Activated T-helper 1 cell treated with anti-CD3 and anti-CD28 coated beads, Interleukin-2, amount 50 U/mL, for 16 hours (primary cell): ENCODE results near the gene ATP2B3.
A peak's percentile ranks its signal among the peaks of the same experiment; 100 is the strongest.

Experiments
- DNase-seq, 2 donors: peaks; one replicate each; pipeline ENCODE4 v3.0.0-alpha.2; 2020; ENCODE audit warnings: low read depth in 1 of 2, low spot score in 1 of 2

Gene ATP2B3

GRCh38 chrX:153507484-153508178 lies 9.8 kb upstream of the ATP2B3 start:
- peak; percentile 73 to 75 for DNase-seq

GRCh38 chrX:153509592-153509991 lies 7.8 kb upstream of the ATP2B3 start:
- DNase-seq, result no peak

GRCh38 chrX:153510383-153510782 lies 7.1 kb upstream of the ATP2B3 start:
- no peak for DNase-seq

DNA sequence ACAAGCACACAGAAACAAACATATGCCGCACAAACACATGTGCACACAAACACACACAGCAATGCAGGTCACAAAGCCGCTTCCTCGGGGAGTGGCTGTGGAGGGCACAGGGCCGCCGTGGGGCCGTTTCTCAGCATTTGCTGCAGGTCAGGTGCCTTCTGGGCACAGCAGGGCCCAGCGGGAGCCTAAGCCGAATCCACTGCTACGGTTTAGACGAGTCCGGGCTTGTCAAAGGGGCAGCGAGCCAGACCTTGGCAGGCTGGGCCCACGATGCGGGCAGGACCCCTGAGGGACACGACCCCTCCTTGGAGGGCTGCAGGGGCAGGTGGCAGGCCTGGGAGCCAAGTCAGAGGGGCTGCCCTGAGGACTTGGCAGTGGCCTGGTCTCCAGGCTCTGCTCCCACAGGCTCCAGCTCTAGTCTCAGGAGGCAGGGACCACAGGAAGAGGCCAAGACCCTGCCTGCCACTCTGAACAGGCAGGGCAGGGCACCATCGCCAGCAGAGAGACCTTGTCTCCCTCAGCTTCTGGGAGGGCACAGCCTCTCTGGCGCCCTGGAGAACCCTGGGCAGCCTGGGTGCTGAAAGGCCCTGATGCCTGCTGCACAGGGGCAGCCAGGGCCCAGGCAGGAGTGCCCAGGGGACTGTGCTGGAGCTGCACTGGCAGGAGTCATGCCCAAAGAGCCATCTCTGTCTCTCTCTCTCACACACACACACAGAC lies 5.5 kb upstream of the ATP2B3 start:
- DNase-seq, result no peak

DNA sequence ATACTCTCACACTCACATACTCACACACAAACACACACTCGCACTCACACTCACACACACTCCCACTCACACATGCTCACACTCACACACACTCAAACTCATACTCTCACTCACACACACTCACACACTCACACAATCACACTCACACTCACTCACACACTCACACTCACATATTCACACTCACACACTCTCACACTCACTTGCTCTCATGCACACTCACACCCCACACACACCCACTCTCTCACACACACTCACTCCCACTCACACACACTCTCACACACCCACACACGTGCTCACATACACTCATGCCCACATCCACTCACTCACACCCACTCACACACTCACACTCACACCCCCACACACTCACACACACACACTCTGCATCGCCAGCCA lies 4.9 kb upstream of the ATP2B3 start:
- no peak for DNase-seq

DNA sequence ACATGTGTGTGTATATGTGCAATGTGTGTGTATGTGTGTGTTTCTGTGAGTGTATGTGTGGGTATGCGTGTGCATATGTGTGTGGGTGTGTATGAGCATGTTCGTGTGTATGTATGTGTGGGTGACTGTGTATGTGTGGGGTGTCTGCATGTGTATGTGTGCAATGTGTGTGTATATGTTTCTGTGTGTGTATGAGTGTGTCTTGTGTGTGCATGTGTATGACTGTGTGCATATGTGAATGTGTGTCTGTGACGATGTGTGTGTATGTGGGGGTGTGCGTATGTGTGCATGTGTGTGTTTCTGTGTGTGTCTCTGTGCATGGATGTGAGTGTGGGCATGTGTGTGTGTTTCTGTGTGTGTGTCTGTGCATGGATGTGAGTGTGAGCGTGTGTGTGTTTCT lies 4.2 kb upstream of the ATP2B3 start:
- no peak for DNase-seq

DNA sequence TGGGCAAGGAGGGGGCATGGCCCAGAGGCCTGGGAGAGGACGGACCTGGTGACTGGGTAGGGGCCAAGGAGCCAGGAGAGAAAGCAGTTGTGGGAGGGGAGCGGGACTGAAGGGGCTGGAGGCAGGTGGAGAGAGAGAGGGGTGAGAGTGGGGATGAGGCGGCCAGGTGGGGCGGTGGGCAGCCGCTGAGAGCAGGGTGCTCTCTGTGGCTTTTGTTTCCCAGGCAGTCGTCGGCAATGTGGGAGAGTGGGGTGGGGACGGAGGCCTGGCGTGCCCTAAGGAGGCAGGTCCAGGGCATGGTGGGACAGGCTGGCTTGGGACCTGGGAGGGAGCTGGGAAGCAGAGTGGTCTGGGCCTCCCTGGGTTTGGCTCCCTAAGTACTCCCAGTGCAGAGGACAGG lies 3.2 kb upstream of the ATP2B3 start:
- DNase-seq, result no peak

- DNase-seq, result no peak
These were observed 2.0 kb upstream of the ATP2B3 start for GRCh38 chrX:153515435-153515834.

- no peak for DNase-seq
These were observed 1.4 kb upstream of the ATP2B3 start for GRCh38 chrX:153516073-153516472.

DNA sequence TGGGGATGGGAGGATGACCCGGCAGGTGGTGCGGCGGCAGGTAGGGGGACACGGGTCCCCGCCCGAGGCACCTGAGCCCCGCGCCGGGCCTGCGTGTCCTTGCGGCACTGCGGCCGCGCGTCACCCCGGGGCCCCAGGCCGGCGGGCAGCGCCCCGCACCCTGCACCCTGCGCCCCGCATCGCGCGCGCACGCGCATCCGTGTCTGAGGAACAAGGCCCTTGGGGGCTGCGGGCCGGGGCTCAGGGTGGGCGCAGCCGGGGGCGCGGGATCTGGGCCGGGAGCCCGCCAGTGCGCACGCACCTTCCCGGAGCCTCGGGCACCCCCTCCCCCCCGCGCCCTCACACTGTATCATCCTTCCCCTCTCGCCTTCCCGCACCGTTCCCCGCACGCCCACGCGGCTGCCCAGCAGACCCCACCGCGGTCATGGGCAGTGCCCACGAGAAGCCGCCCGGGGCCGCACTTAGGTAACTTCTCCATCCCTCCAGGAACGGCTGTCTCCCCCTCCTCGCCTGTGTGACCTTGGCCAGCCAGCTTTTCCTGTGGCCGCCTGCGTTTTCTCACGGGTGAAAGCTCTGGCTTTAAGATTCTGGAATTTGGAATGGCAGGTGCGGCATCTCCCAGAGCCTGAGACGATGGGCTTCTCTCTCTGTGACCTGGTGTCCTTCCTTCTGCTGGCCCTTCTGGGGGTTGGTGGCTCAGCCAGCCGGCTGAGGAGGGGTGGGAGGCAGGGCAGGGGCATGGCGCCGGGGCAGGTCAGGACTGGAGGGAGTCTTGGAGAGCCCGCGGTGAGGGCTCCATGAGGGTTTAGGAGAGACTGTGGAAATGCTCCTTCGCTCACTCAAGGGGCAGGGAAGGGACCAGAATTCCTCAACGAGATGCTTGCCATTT lies 748 bp downstream of the ATP2B3 start:
- no peak for DNase-seq

- no peak for DNase-seq
These were observed 2.3 kb downstream of the ATP2B3 start for GRCh38 chrX:153519569-153520286.

GRCh38 chrX:153520287-153520917 lies 3.0 kb downstream of the ATP2B3 start:
- DNase-seq, result no peak

DNA sequence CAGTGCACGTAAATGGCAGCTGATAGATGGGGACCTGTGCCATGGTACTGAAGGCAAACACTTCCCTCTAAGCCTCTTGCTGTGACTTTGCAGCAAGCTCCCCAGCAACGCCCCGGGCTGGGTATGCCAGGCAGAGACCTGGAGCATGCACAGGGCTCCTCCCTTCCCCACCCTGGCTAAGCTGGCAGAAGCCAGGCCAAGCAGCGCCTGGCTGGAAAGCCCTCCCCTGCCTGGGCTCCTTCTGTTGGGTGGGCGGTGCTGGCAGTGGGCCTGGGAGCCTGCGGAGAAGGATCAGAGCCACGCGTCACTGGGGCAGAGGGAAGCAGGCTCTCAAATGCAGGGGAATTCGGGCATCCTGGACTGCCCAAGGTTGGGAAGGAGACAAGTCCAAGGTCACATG lies 3.6 kb downstream of the ATP2B3 start:
- DNase-seq, result no peak

- DNase-seq, result no peak
These were observed 4.8 kb downstream of the ATP2B3 start for GRCh38 chrX:153522259-153522658.

GRCh38 chrX:153523269-153523668 lies 5.8 kb downstream of the ATP2B3 start:
- DNase-seq, result no peak

GRCh38 chrX:153524234-153524633 lies 6.8 kb downstream of the ATP2B3 start:
- DNase-seq, result no peak

GRCh38 chrX:153525451-153525850 lies 8.0 kb downstream of the ATP2B3 start:
- no peak for DNase-seq

- DNase-seq, result no peak
These were observed 8.6 kb downstream of the ATP2B3 start for GRCh38 chrX:153526042-153526441.

DNA sequence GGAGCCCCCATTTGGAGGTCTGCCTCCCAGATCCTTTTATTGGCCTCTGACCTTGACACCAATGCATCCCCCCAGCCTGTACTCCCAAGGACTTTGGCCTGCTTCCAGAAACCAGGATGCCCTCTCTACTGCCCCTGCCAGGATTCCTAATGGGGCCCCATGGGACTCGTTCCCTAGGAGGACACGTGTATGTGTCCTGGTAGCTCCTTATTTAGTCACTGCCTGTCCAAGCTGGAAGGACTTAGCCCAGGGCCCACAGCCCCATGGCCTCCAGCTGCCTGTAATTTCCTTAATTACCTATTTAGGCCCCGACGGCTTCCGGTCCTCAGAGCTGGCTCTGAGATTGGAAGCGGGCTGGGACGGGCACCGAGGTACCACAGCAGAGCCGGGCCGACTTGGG lies 9.4 kb downstream of the ATP2B3 start:
- DNase-seq, result no peak

- DNase-seq, result no peak
These were observed 9.8 kb downstream of the ATP2B3 start for GRCh38 chrX:153527208-153527607.
